Fibroblast of pulmonary artery (primary cell): Measurements from ENCODE around the gene RAC2.
"Not testable (repeated sequence)": the region's sequence is repeated elsewhere in the genome, so short reads cannot be mapped to it uniquely, and the experiment has no call there.

ENCODE experiments used
- DNase-seq: peaks from one replicate; pipeline ENCODE4 v3.0.0-alpha.2; 2010; ENCODE audit warnings: low read depth
- H3K4me3 ChIP-seq: replicated peaks from 2 replicates; pipeline ENCODE4 v1.5.1; 2011; ENCODE audit warnings: low read depth, mild to moderate bottlenecking, control low read depth, low read length, moderate library complexity
- CTCF ChIP-seq: IDR thresholded peaks from 2 replicates; pipeline ENCODE4 v1.5.1; 2011; ENCODE audit warnings: mild to moderate bottlenecking, control low read depth, low read length, inconsistent platforms; ENCODE audit errors: missing control alignments

The RAC2 gene

GRCh38 chr22:37255558-37256006, 11.5 kb upstream of the RAC2 start:
- H3K4me3 ChIP-seq = no peak overlapping the region
- no peak for TF ChIP-seq CTCF
- no peak for DNase-seq

- DNase-seq = peak; percentile 86
- peak overlapping the region; percentile 2 for H3K4me3 ChIP-seq
- TF ChIP-seq CTCF = no peak
Observed at GRCh38 chr22:37254867-37255233, 10.8 kb upstream of the RAC2 start.

DNA sequence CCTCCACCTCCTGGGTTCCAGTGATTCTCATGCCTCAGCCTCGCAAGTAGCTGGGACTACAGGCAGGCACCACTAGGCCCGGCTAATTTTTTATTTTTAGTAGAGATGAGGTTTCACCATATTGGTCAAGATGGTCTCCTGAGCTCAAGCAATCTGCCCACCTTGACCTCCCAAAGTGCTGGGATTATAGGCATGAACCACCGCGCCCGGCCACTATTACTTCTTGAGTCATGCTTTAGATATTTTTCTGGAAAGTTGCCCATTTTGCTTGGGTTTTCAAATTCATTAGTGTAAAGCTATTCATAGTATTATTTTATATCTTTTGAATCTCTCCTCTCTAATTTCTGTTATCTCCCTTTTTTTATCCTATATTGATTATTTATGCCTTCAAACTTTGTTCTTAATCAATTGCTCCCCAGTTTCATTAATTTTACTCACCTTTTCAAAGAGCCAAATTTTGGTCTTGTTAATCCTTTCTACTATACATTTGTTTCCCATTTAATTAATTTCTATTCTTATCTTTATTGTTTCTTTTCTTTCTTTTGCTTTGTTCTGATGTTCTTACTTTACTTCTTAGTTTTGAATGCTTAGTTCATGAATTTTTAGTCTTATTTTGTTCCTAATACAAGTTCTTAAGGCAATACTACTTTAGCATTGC, 10.3 kb upstream of the RAC2 start:
- H3K4me3 ChIP-seq = peak overlapping the region; percentile 2
- DNase-seq = peak; percentile 80
- TF ChIP-seq CTCF = no peak

- TF ChIP-seq CTCF = peak; percentile 36
- no peak overlapping the region for H3K4me3 ChIP-seq
- DNase-seq = no peak
Observed at GRCh38 chr22:37253126-37253660, 9.1 kb upstream of the RAC2 start.

DNA sequence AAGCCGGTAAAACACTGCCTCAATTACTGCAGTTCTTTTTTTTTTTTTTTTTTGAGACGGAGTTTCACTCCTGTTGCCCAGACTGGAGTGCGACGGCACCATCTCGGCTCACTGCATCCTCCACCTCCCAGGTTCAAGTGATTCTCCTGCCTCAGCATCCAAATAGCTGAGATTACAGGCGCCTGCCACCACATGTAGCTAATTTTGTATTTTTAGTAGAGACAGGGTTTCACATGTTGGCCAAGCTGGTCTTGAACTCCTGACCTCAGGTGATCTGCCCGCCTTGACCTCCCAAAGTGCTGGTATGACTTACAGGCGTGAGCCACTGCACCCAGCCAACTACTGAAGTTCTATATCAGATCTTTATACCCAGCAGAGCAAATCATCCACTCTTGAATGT, 7.8 kb upstream of the RAC2 start:
- not testable (repeated sequence) for H3K4me3 ChIP-seq

DNA sequence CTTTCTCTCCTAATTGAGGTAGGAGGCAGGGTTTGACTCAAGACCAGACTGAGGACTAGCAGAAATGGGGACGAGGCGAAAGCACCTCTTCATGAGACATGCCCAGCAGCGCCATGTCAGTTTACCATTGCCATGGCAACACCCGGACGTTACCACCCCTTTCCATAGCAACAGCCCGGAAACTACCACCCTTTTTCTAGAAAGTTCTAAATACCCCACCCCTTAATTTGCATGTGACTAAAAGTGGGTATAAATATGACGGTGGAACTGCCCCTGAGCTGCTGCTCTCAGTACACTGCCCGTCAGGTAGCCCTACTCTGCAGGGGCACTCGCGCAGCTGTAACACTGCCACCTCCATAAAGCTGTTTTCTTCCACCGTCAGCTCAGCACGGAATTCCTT, 5.9 kb upstream of the RAC2 start:
- no peak for TF ChIP-seq CTCF
- no peak overlapping the region for H3K4me3 ChIP-seq
- no peak for DNase-seq

More for the DNA sequence above, 7.8 kb upstream of the RAC2 start:
- DNase-seq = not testable (repeated sequence)

GRCh38 chr22:37248251-37248650, 4.2 kb upstream of the RAC2 start:
- no peak for DNase-seq
- H3K4me3 ChIP-seq = no peak overlapping the region
- no peak for TF ChIP-seq CTCF
